ENCODE results near the gene F2RL3.

F2RL3 gene

DNA sequence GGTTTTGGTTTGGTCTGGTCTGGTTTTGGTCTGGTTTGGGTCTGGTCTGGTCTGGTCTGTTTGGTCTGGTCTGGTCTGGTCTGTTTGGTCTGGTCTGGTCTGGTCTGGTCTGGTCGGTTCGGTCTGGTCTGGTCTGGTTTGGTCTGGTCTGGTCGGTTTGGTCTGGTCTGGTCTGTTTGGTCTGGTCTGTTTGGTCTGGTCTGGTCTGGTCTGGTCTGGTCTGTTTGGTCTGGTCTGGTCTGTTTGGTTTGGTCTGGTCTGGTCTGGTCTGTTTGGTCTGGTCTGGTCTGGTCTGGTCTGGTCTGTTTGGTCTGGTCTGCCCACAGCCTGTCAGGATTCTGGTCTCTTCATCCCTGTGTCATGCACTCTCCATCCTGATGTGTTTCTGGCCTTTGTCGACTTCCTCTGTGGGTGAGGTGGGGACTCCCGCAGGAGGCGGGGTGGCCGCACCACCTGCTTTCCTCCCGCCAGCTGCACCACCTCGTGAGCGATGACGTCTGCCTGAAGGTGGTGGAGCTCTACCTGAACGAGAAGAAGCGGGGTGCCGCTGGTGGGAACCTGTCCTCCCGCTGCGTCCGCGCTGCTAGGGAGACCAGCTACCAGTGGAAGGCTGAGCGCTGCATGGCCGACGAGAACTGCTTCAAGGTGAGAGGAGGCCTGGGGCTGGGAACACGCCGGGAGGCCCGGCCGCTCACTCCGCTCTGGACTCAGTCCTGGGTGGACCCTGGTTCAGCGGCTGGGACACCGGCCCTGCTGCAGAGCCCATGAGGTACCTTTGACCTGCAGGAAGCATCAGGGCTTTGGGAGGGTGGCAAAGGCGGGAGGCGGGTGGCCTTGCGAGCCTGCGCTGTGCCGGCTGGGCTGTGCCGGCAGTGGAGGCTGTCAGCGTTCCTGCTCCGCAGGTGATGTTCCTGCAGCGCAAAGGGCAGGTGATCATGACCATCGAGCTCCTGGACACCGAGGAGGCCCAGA, 12.9 kb upstream of the F2RL3 start:
- peak in 1 of 2 donors; percentile 36 for DNase-seq

DNA sequence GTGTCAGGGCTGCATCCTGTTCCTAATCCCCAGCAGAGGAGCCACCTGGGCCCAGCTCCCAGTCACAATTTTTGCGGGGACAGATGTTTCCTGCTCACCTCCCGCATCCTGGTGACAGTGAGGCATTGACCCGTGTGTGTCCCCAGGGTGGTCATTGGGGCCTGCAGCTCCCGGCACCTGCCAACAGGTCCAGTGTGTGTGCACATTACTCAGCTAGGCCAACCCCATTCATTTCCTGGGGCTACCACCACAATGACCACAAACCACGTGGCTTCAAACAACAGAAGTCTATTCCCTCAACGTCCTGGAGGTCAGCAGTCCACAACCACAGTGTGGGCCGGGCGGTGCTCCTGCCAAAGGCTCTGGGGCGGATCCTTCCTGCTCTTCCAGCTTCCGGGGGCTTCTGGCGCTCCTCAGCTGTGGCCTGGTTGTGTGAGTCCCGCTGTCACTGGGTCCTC, 11.9 kb upstream of the F2RL3 start:
- DNase-seq: no peak

DNA sequence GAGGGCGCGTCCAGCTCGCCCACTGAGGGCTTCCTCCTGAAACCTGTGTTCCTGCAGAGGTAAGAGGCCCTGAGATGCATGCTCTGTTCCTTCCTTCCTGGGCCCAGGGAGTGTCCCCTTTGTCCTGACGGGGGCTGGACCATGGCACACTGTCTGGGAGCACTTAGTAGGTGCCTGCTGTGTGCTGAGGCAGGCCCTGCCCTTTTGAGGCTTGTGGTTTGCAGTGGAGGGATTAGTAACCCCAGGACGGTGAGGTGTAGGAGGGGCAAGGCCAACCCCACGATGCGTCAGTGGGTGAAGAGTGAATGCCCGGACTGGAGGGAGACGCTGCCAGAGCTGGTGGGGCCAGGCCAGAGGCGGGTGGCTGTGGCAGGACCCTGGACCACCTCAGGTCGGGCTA, 11.2 kb upstream of the F2RL3 start:
- DNase-seq: no peak

DNA sequence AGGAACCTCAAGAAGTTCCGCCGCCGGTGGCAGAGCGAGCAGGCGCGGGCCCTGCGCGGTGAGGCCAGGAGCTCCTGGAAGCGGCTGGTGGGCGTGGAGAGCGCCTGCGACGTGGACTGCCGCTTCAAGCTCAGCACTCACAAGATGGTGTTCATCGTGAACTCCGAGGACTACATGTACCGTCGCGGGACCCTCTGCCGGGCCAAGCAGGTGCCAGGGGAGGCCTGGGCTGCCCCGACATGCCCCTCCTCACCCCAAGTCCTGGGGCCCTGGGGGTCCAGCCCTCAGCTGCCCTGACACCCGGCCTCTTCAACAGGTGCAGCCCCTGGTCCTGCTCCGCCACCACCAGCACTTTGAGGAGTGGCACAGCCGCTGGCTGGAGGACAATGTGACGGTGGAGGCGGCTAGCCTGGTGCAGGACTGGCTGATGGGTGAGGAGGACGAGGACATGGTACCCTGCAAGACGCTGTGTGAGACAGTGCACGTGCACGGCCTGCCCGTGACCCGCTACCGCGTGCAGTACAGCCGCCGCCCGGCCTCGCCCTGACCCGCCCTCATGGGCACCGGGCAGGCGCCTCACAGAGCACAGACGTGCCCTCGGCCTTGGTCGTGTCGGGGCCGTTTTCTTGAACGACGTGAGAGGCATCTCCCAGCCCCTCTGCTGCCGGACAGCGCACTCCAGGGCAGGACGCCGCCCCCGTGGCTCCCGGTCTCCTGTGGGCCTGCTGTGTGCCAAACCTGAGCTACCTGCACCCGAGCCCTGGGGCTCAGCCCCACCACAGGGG, 10.4 kb upstream of the F2RL3 start:
- DNase-seq: no peak

DNA sequence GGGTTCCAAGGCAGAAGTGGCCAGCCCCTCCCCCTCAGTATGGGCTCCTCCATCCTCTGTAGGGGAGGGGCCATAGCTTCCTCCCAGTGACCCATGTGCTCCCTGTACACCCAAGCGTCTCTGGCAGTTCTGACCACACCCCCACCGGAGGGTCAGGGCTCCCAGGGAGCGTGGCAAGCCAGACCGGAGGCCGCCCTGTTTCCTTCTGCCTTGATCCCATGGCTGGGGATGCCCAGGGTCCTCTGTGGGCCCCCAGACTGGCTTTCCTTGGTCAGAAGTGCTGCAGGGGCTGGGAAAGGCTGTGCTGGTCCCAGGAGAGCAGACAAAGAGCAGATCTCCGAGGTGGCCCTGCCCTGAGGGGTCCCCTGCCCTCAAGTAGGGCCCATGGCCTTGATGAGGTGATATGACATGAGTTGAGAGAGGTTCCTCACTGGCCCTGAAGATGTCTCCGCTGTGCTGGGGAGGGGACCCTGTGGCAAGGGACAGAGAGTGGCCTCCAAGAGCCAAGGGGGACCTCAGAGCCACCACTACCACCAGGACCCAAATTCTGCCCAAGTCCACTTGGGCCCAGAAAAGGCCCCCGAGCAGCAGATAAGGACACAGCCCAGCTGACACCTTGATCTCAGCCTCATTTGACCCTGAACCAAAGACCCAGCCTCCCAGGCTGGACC, 7.8 kb upstream of the F2RL3 start:
- DNase-seq: no peak

DNA sequence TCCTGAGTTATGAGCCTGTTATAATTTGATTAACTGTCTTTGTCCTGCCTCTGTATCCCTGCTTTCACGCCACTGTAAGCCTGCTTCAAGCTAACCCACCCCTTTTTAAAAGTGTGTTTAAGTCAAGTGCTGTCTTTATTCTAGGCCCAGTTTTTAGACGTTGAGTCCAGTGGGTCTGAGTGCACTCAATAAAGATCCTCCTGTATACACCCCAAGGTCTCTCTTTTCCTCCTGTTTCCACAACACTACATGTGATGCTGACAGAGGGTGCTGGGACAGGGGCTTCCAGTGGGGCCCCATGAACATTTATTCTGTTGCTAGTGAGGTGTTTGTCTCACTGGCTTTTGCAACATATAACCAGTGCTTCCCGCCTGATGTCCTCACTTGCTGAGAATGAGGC, 6.7 kb upstream of the F2RL3 start:
- no peak for DNase-seq

DNA sequence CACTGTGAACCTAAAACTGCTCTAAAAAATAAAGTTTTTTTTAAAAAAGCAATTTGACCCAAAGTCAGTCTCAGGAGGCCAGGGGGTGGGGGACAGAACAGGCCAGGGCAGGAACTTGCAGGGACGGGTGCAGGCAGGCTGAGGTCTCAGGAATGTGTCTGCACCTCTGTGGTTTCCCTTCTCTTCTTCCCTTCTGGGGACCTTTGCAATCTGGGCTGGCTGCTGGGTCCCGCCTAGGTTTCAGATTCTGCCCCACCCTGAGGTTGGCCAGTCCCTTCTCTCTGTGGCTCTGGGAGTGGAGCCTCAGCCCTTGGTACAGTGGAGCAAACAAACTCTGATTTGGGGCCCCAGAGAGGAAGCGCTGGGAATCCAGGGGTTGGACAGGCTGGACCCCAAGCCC, 5.3 kb upstream of the F2RL3 start:
- DNase-seq: no peak

DNA sequence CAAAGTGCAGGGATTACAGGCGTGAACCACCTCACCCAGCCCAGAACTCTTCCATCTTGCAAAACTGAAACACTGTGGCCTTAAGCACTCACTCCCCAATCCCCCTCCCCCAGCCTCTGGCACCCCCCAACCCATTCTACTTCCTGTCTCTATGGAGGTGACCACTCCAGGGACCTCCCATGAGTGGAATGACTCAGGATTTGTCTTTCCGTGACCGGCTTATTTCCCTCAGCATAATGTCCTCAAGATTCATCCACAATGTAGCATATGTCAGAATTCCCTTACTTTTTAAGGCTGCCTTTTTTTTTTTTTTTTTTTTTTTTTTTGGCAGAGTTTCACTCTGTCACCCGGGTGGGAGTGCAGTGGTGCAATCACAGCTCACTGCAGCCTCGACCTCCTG, 3.6 kb upstream of the F2RL3 start:
- DNase-seq: no peak

DNA sequence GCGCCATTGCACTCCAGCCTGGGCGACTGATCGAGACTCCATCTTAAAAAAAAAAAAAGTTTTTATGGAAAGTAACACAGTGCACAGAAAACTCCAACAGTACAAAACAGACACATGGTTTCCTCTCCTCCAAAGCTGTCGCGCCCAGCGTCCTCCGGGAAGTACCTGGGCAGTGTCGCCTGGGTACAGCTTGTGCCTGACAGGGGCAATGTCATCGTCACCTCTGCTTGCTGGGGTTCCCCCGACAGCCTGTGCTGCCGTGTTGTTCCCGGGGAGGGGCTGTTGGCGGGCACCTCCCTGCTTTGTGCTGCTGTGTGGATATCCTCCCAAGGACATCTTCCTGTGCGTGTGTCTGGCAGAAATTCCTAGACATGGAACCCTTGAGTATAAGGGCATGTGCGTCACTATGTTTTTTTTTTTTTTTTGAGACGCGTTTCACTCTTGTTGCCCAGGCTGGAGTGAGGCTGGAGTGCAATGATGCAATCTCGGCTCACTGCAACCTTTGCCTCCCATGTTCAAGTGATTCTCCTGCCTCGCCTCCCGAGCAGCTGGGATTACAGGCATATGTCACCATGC, 2.4 kb upstream of the F2RL3 start:
- no peak for DNase-seq

DNA sequence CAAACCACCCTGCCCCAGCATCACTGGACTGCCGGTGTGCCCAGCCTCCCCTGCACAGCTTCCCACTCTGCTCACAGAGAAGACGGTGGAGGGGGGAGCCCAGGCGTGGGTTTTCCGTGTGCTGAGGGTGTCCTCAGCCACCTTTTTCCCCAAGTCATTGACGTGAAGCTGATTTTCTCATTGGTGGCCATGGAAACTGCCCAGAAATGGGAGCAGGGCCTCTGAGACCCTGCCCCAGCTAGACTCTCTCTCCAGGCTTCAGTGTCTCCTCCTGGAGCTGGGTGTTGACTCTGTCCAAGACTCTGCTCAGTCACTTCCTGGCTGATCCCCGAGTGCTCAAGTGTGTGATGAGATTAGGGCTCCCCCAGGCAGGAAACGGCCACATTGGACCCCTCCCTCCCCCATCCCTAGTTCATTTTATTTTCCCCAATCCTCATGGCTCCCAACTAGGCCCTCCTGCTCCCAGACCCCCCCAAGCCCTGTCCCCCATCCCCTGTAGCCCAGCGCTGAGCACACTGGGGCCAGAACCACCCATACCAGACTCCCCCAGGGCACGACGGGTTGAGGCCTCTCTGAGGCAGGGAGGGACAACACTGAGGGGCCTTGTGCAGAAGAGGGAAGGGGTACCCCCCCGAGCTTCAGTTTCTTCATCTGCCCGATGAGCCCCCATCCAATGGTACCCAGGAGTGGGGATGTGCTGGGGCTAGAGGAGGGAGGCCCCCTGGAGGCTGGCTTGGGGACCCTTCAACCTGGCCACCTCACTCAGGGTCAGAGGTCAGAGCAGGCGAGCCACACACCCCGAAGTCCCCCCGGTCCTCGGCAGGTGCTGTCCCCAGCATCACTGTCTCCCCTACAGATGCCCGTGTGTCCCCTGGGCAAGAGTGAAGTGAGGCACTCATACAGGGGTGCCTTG, 1.2 kb upstream of the F2RL3 start:
- no peak for DNase-seq

DNA sequence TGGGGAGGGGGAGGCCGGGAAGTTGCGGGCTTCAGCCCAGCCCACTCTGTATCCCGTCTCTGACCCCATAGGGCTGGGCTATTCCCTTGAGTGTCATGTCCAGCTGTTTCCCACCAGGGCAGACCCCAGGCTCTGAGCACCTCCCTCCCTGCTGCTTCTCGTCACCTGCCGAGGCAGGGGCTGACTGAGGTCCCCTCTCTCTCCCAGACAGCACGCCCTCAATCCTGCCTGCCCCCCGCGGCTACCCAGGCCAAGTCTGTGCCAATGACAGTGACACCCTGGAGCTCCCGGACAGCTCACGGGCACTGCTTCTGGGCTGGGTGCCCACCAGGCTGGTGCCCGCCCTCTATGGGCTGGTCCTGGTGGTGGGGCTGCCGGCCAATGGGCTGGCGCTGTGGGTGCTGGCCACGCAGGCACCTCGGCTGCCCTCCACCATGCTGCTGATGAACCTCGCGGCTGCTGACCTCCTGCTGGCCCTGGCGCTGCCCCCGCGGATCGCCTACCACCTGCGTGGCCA, 625 bp downstream of the F2RL3 start:
- no peak for DNase-seq

DNA sequence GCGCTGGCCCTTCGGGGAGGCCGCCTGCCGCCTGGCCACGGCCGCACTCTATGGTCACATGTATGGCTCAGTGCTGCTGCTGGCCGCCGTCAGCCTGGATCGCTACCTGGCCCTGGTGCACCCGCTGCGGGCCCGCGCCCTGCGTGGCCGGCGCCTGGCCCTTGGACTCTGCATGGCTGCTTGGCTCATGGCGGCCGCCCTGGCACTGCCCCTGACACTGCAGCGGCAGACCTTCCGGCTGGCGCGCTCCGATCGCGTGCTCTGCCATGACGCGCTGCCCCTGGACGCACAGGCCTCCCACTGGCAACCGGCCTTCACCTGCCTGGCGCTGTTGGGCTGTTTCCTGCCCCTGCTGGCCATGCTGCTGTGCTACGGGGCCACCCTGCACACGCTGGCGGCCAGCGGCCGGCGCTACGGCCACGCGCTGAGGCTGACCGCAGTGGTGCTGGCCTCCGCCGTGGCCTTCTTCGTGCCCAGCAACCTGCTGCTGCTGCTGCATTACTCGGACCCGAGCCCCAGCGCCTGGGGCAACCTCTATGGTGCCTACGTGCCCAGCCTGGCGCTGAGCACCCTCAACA, 1.2 kb downstream of the F2RL3 start:
- DNase-seq: no peak

DNA sequence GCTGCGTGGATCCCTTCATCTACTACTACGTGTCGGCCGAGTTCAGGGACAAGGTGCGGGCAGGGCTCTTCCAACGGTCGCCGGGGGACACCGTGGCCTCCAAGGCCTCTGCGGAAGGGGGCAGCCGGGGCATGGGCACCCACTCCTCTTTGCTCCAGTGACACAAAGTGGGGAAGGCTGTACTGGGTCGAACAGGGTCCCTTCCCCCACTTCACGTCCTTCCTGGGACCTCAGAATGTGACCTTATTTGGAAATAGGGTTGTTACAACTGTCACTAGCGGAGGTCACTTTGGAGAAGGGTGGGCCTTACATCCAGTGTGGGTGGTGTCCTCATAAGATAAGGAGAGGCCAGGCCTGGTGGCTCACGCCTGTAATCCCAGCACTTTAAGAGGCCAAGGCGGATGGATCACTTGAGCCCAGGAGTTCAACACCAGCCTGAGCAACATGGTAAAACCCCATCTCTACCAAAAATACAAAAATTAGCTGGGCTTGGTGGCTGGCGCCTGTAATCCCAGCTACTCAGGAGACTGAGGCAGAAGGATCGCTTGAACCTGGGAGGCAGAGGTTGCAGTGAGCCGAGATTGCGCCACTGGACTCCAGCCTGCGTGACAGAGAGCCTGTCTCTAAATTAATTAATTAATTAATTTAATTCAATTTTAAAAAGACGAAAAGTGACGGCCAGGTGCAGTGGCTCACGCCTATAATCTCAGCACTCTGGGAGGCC, 1.8 kb downstream of the F2RL3 start:
- DNase-seq: no peak

DNA sequence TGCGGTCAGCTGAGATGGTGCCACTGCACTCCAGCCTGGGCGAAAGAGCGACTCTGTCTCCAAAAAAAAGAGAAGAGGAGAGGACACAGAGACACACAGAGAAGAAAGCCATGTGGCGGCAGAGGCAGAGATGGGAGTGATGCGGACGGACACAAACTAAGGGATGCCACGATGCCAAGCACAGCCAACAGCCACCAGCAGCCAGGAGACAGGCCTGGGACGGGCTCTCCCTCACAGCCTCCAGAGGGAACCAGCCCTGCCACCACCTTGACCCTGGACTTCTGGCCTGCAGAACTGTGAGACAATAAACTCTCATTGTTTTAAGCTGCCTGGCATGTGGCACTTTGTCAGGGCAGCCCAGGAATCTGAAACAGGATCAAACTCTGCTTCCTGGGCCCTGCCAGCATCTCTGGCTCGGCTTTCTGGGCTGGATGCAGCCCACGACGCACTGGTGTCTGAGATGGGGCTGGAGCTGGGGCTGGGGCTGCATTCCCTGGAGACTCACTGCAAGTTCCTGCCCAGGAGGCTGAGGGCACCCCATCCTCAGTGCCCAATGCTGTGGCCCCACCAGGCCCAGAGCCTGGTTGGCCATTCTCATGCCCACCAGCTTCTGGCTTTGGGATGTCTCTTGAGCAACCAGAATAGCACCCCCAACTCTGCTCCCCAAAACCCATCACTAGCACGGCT, 3.0 kb downstream of the F2RL3 start:
- DNase-seq: no peak

DNA sequence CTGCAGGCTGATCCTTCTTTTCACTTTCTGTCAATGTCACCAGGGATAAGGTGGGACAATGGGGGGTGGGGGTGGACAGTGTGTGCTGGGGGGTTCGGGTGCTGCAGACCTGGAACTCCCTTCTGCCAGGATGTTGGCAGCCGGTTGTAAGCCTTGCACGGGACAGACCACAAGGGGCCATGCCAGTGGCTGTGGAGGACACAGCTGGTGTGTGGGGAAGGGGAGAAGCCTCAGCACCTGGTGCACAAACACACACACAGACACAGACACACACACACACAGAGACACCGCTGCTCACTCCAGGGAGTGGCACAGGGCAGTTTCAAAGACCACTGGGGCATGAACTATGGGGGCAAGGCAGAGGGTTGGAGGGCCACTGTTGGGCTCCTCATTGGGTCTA, 3.6 kb downstream of the F2RL3 start:
- DNase-seq: no peak

DNA sequence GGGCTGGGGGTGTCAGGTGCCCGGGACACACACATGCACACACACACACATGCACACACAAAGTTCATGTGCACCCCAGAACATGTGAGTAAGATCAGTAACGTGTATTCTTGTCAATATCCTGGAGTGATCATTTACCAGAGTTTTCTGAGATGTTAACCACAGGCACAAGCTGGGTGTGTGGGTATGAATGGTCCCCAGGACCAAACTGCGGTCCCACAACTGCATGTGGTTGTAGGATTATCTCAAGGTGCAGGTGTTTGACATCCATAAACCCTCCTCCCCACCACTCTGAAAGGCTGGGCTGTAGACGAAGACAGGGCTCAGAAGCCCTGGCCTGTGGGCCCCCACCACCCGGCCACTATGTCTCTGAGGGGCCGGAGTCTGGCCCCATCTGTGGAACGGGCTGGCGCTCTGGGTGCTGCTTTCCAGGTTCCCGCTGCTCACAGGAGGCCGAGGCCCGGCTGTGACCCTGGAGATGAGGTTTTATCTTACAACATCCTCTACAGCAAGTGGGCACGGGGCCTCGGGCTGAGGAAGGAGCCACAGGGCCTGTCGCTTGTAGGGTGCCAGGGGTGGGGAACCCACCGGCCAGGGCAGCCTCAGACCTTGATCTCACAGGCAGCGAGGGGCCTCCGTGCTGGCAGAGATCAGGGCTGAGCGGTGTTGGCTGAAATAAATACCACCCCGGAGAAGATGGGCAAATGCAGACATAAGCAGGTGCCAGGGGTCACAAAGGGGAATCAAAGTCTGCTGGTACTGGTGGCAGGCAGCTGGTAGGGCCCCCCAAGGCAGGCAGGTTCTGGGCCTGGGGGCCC, 4.3 kb downstream of the F2RL3 start:
- DNase-seq: no peak

DNA sequence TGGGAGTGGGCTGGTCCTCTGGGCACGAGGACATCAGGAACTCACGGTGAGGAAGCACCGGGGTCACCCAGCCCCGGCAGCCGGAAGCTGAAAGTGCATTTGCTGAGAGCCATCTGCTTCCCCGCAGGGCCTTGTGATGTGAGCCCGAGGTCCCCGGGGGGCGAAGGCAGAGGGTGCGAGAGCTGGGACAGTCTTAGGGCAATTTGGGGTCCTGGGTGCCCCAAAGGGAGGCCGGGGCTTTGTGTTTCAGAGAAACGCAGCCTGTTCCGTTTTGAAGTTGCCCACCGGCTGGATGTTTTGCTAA, 4.8 kb downstream of the F2RL3 start:
- DNase-seq: peak in 1 of 2 donors; percentile 43

DNA sequence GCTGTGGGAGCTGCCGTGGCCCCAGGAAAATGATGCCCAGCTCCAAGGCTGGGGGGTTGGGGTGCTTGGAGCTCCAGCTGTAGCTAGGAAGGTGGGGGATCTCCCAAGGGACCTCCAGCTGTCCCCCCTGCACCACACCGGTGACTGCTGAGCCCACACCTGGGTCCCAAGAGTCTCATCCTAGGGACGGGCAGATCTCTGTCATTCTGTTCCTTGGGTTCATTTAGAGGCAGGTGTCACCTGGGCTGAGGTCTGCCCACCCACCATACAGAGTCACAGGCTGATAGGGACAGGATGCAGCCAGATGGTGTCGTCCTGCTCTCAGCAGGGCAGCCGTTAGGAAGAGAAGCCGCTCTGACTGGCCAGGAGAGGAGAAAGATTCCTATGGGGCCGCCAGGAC, 5.3 kb downstream of the F2RL3 start:
- no peak for DNase-seq

DNA sequence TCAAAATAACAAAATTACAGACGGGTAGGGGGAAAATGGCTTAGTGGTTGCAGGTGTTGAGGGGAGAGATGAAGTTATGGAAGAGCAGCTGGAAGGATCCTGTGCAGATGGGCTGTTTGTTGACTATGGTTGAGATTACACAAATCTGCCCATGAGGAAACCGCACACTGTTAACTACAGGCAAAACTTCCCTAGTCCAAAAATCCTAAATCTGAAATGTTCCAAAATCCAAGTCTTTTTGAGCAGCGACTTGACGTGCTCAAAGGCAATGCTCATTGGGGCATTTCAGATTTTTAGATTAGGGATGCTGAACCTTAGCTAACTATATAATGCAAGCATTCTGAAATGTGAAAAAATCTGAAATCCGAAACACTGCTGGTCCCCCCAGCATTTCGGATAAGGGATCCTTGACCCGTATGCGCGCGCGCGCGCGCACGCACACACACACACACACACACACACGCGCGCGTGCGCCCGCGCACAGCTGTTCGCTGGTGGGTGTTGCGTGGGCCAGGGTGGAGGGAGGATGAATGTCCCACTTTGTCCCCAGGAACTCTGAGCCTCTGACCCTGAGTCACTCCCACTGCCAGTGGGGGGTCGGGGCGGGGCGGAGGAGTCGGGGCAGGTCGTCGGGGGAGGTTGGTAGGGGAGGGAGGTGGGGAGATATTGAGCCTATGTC, 6.8 kb downstream of the F2RL3 start:
- DNase-seq: no peak
